Measurements from ENCODE around the gene ZNF543. TPM values are rescaled to one million over a fixed set of nuclear protein-coding genes. Genes with fewer than 3 reads are reported as not detected.

The ZNF543 gene
- total and polyA plus RNA-seq, 2 of the 4 experiments (the other 2 are of a cell fraction), result 1.8 to 9.0 TPM

GRCh38 chr19:57377498-57378146, 57.4 kb downstream of the ZNF543 start:
- H3K9ac ChIP-seq (ENCODE audit: low read depth, low read length), result no peak overlapping the region
- H4K5ac ChIP-seq (ENCODE audit: low read depth, low read length), result no peak overlapping the region
- H3K27ac ChIP-seq (ENCODE audit: insufficient read depth, low read length), result no peak overlapping the region
- CTCF ChIA-PET, result no interaction called here
- no peak overlapping the region for H3K4me3 ChIP-seq (ENCODE audit: insufficient read depth, low read depth, low read length)
- no peak overlapping the region for H2BK120ac ChIP-seq (ENCODE audit: low read depth, low read length)
- H3K4me1 ChIP-seq (ENCODE audit: control insufficient read depth, insufficient read depth, low read length), result no peaks in the 10 kb centered on the region
- POLR2A ChIA-PET (ENCODE audit: unreplicated experiment), result interaction anchor here (0.6 kb wide), 1 partner anchor 909 kb away, joined by 10 read pairs; no protein-coding TSS in a partner anchor
- no peak overlapping the region for H2AK9ac ChIP-seq (replicated peaks; ENCODE audit: low read depth, low read length, poor library complexity)
- BruUV-seq (replicated peaks), result no TSS peak
- no peaks in the 10 kb centered on the region for H3K9me1 ChIP-seq (ENCODE audit: insufficient read depth, low read length)
- H2AK5ac ChIP-seq (ENCODE audit: low read depth, low read length), result no peak overlapping the region
- no peak overlapping the region for H2BK15ac ChIP-seq (ENCODE audit: low read depth, low read length)
- TF ChIP-seq FOS (IDR thresholded peaks at IDR 0.05; ENCODE audit: low read depth, low read length), result no peak
- TF ChIP-seq CEBPB (IDR thresholded peaks at IDR 0.05; ENCODE audit: low read depth, low read length), result no peak
- TF ChIP-seq CTCF (conservative IDR thresholded peaks at IDR 0.05; ENCODE audit: low read depth, low read length), result no peak
- no peak overlapping the region for H3K23ac ChIP-seq (ENCODE audit: low read depth, low read length)
- H3K4ac ChIP-seq (ENCODE audit: low read depth, low read length), result no peak overlapping the region
- H4K20me1 ChIP-seq (ENCODE audit: insufficient read depth, low read length), result no peaks in the 10 kb centered on the region
- H2BK20ac ChIP-seq (ENCODE audit: low read depth, low read length), result no peak overlapping the region
- peaks cover 41% of the 10 kb centered on the region for H3K36me3 ChIP-seq (ENCODE audit: control insufficient read depth, insufficient read depth, low read length)
- dilution Hi-C loops (cut with HindIII; ENCODE audit: low sequenced_read_pairs, unreplicated experiment) (no loop called here), intact Hi-C loops (cut with micrococcal nuclease) (no loop called here), in situ Hi-C loops (cut with MboI; ENCODE audit: low sequenced_read_pairs) (loop anchor here (25.0 kb wide), 1 partner anchor 965 kb away; the partner anchor contains the start of gene ZNF583)
- ATAC-seq (ENCODE audit: low read depth) (no peak), DNase-seq (no peak)
- H2BK5ac ChIP-seq (ENCODE audit: low read depth, low read length, poor library complexity, severe bottlenecking), result no peak overlapping the region
- peaks cover 43% of the 10 kb centered on the region for H3K9me3 ChIP-seq (ENCODE audit: control insufficient read depth, insufficient read depth, low read length)
- no CpG with 5 or more reads among the region's 3 CpGs for whole genome bisulfite sequencing, 2 experiments (ENCODE audit: extremely low coverage in 2 of 2, insufficient read length in 1 of 2)
- no peaks in the 10 kb centered on the region for H3K79me1 ChIP-seq (ENCODE audit: low read depth in 1 of 2, low read length in 2 of 2)
- no peak overlapping the region for H3K14ac ChIP-seq (replicated peaks; ENCODE audit: low read depth, low read length)
- no peak overlapping the region for H2AFZ ChIP-seq (replicated peaks; ENCODE audit: low read length, poor library complexity)
- H3K4me2 ChIP-seq (ENCODE audit: low read depth, low read length), result no peak overlapping the region
- no peak overlapping the region for H3K56ac ChIP-seq (ENCODE audit: extremely low read depth, insufficient read depth, low read length)
- H3K18ac ChIP-seq (ENCODE audit: low read depth, low read length), result no peak overlapping the region
- no peak overlapping the region for H4K91ac ChIP-seq (ENCODE audit: insufficient read depth, low read depth, low read length)
- no peaks in the 10 kb centered on the region for H3K27me3 ChIP-seq (ENCODE audit: control insufficient read depth, insufficient read depth, low read length)
- no peak overlapping the region for H4K8ac ChIP-seq (ENCODE audit: low read depth in 2 of 2, low read length in 2 of 2)

Other genes starting within 250 kb of the ZNF543 start
- not detected in 2 replicates for gene USP29, start 200.5 kb upstream of the ZNF543 start, total RNA-seq (2012; rRNA removed)
- gene USP29, start 200.5 kb upstream of the ZNF543 start, polyA plus RNA-seq (2012; rRNA removed), result not detected in 2 replicates
- not detected in 2 replicates for gene ZIM3, start 175.3 kb upstream of the ZNF543 start, total RNA-seq (2012; rRNA removed)
- not detected in 2 replicates for gene ZIM3, start 175.3 kb upstream of the ZNF543 start, polyA plus RNA-seq (2012; rRNA removed)
- not detected in 2 replicates for gene DUXA, start 153.0 kb upstream of the ZNF543 start, total RNA-seq (2012; rRNA removed)
- gene DUXA, start 153.0 kb upstream of the ZNF543 start, polyA plus RNA-seq (2012; rRNA removed), result not detected in 2 replicates
- gene ZNF264, start 129.0 kb upstream of the ZNF543 start, total RNA-seq (2012; rRNA removed), result 23.9 and 31.9 TPM in 2 replicates
- gene ZNF264, start 129.0 kb upstream of the ZNF543 start, polyA plus RNA-seq (2012; rRNA removed), result 3.4 and 3.5 TPM in 2 replicates
- 0.83 and 0.90 TPM in 2 replicates for gene AURKC, start 89.4 kb upstream of the ZNF543 start, total RNA-seq (2012; rRNA removed)
- 0.82 and 1.3 TPM in 2 replicates for gene AURKC, start 89.4 kb upstream of the ZNF543 start, polyA plus RNA-seq (2012; rRNA removed)
- gene ZNF805, start 79.8 kb upstream of the ZNF543 start, total RNA-seq (2012; rRNA removed), result 26.1 and 32.3 TPM in 2 replicates
- gene ZNF805, start 79.8 kb upstream of the ZNF543 start, polyA plus RNA-seq (2012; rRNA removed), result 2.4 and 3.0 TPM in 2 replicates
- 41.9 and 55.2 TPM in 2 replicates for gene ZNF460, start 40.0 kb upstream of the ZNF543 start, total RNA-seq (2012; rRNA removed)
- gene ZNF460, start 40.0 kb upstream of the ZNF543 start, polyA plus RNA-seq (2012; rRNA removed), result 3.2 and 3.6 TPM in 2 replicates
- gene ZNF304, start 30.8 kb downstream of the ZNF543 start, total RNA-seq (2012; rRNA removed), result 11.9 and 16.1 TPM in 2 replicates
- gene ZNF304, start 30.8 kb downstream of the ZNF543 start, polyA plus RNA-seq (2012; rRNA removed), result 2.9 and 3.9 TPM in 2 replicates
- gene TRAPPC2B, start 43.1 kb downstream of the ZNF543 start, total RNA-seq (2012; rRNA removed), result 14.4 and 20.4 TPM in 2 replicates
- gene TRAPPC2B, start 43.1 kb downstream of the ZNF543 start, polyA plus RNA-seq (2012; rRNA removed), result 11.0 and 14.9 TPM in 2 replicates
- 4.4 and 5.6 TPM in 2 replicates for gene ZNF547, start 43.1 kb downstream of the ZNF543 start, total RNA-seq (2012; rRNA removed)
- 1.4 and 2.1 TPM in 2 replicates for gene ZNF547, start 43.1 kb downstream of the ZNF543 start, polyA plus RNA-seq (2012; rRNA removed)
- gene ZNF548, start 69.4 kb downstream of the ZNF543 start, total RNA-seq (2012; rRNA removed), result 23.9 and 24.2 TPM in 2 replicates
- gene ZNF548, start 69.4 kb downstream of the ZNF543 start, polyA plus RNA-seq (2012; rRNA removed), result 6.9 and 7.5 TPM in 2 replicates
- 11.7 and 17.4 TPM in 2 replicates for gene ZNF17, start 90.7 kb downstream of the ZNF543 start, total RNA-seq (2012; rRNA removed)
- 3.6 and 4.3 TPM in 2 replicates for gene ZNF17, start 90.7 kb downstream of the ZNF543 start, polyA plus RNA-seq (2012; rRNA removed)
- gene ZNF749, start 114.9 kb downstream of the ZNF543 start, total RNA-seq (2012; rRNA removed), result 8.1 and 9.9 TPM in 2 replicates
- 7.0 and 7.9 TPM in 2 replicates for gene ZNF749, start 114.9 kb downstream of the ZNF543 start, polyA plus RNA-seq (2012; rRNA removed)
- gene VN1R1, start 136.7 kb downstream of the ZNF543 start, total RNA-seq (2012; rRNA removed), result 0.36 and 0.56 TPM in 2 replicates
- gene VN1R1, start 136.7 kb downstream of the ZNF543 start, polyA plus RNA-seq (2012; rRNA removed), result 0.14 and 0.32 TPM in 2 replicates
- gene ZNF772, start 157.1 kb downstream of the ZNF543 start, total RNA-seq (2012; rRNA removed), result 25.6 and 33.0 TPM in 2 replicates
- 2.9 and 4.6 TPM in 2 replicates for gene ZNF772, start 157.1 kb downstream of the ZNF543 start, polyA plus RNA-seq (2012; rRNA removed)
- gene ZNF419, start 167.3 kb downstream of the ZNF543 start, total RNA-seq (2012; rRNA removed), result 13.9 and 20.3 TPM in 2 replicates
- gene ZNF419, start 167.3 kb downstream of the ZNF543 start, polyA plus RNA-seq (2012; rRNA removed), result 5.0 and 6.4 TPM in 2 replicates
- gene ZNF773, start 179.5 kb downstream of the ZNF543 start, total RNA-seq (2012; rRNA removed), result 11.9 and 13.3 TPM in 2 replicates
- 4.3 and 5.5 TPM in 2 replicates for gene ZNF773, start 179.5 kb downstream of the ZNF543 start, polyA plus RNA-seq (2012; rRNA removed)
- gene ZNF549, start 206.9 kb downstream of the ZNF543 start, total RNA-seq (2012; rRNA removed), result 6.9 and 8.6 TPM in 2 replicates
- gene ZNF549, start 206.9 kb downstream of the ZNF543 start, polyA plus RNA-seq (2012; rRNA removed), result 2.1 and 2.4 TPM in 2 replicates
- gene ZNF550, start 239.4 kb downstream of the ZNF543 start, total RNA-seq (2012; rRNA removed), result 6.9 and 12.5 TPM in 2 replicates
- 4.2 and 5.7 TPM in 2 replicates for gene ZNF550, start 239.4 kb downstream of the ZNF543 start, polyA plus RNA-seq (2012; rRNA removed)